ENCODE data around the gene FCHSD1. TPM values are rescaled to one million over a fixed set of nuclear protein-coding genes. Genes with fewer than 3 reads are reported as not detected.

FCHSD1 gene
- total RNA-seq, 1 experiment from 2014 or later: 23.1 TPM

DNA sequence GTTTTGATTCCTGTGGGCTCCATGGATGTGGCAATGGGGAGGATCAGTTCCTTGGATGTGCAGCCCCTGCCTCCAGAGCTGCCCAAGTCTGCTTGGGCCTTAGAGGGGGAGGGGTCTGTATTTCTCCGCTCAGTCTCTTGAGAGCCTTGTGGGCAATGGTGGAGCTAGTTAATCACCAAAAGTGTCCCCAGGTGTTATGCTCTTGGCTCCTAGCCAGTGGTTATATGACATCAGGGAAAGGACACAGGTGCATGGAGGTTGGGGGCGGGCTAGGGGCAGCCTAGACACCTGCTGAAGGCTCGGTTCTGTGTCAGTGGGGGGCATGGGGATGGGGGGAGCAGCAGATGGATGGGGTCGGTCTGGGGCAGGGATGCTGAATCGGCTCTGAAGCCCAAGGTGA lies 43.3 kb upstream of the FCHSD1 start:
- Histone ChIP-seq H4K91ac (ENCODE audit: insufficient read length, low read depth, low read length) (no peak overlapping the region), H3K18ac (ENCODE audit: insufficient read length, low read depth, low read length) (no peak overlapping the region), H3K9me3 (ENCODE audit: control insufficient read depth, low read depth, low read length) (no peaks in the 10 kb centered on the region), H2AK5ac (ENCODE audit: insufficient read length, low read length) (no peak overlapping the region), H2BK15ac (ENCODE audit: low read depth, low read length) (no peak overlapping the region), H3K14ac (ENCODE audit: insufficient read depth, low read length) (no peak overlapping the region), H4K5ac (ENCODE audit: insufficient read length, low read depth, low read length) (no peak overlapping the region), H2BK120ac (ENCODE audit: low read depth, low read length, poor library complexity, severe bottlenecking) (no peak overlapping the region), H3K56ac (ENCODE audit: insufficient read length, low read depth, low read length) (no peak overlapping the region), H4K8ac (replicated peaks; ENCODE audit: insufficient read length, low read depth, low read length) (no peak overlapping the region), H2BK20ac (ENCODE audit: low read depth, low read length, poor library complexity, severe bottlenecking) (no peak overlapping the region), H3K4me1 (ENCODE audit: insufficient read depth, low read length) (peaks cover 4% of the 10 kb centered on the region; the same call in 1 of the 2 replicates), H3K27ac (ENCODE audit: insufficient read length, low read depth, low read length) (no peak overlapping the region), H3K9ac (ENCODE audit: extremely low read depth, insufficient read length, low read length) (no peak overlapping the region), H3K27me3 (ENCODE audit: insufficient read depth, low read length) (no peaks in the 10 kb centered on the region), H3K4ac (ENCODE audit: low read depth, low read length) (no peak overlapping the region), H3K23ac (ENCODE audit: insufficient read length, low read depth, low read length) (no peak overlapping the region), H2AFZ (ENCODE audit: low read length) (no peak overlapping the region), H3K4me2 (ENCODE audit: insufficient read depth, insufficient read length, low read length) (no peak overlapping the region), H3K79me2 (ENCODE audit: insufficient read depth, low read length) (no peaks in the 10 kb centered on the region), H3K23me2 (ENCODE audit: insufficient read length, low read depth, low read length, poor library complexity, severe bottlenecking) (no peaks in the 10 kb centered on the region), H3K79me1 (ENCODE audit: insufficient read depth, low read depth, low read length, poor library complexity, severe bottlenecking) (no peaks in the 10 kb centered on the region), H2BK12ac (ENCODE audit: insufficient read length, low read depth, low read length) (no peak overlapping the region), H4K20me1 (ENCODE audit: control insufficient read depth, insufficient read depth, insufficient read length) (no peaks in the 10 kb centered on the region), H2BK5ac (ENCODE audit: insufficient read length, low read length) (no peak overlapping the region), H3T11ph (ENCODE audit: low read length) (no peak overlapping the region)
- no peak overlapping the region for H3K4me3 Mint-ChIP-seq
- no peak for DNase-seq
- H3K27me3 Mint-ChIP-seq (ENCODE audit: low read depth): peaks cover 39% of the 10 kb centered on the region
- no peak overlapping the region for H3K27ac Mint-ChIP-seq
- no CpG with 5 or more reads among the region's 5 CpGs for WGBS (ENCODE audit: extremely low coverage, insufficient read length, low lambda C conversion rate)
- peaks cover 23 to 31% of the 10 kb centered on the region in 2 experiments for H3K4me1 Mint-ChIP-seq
- TF ChIP-seq, protein P1, sequence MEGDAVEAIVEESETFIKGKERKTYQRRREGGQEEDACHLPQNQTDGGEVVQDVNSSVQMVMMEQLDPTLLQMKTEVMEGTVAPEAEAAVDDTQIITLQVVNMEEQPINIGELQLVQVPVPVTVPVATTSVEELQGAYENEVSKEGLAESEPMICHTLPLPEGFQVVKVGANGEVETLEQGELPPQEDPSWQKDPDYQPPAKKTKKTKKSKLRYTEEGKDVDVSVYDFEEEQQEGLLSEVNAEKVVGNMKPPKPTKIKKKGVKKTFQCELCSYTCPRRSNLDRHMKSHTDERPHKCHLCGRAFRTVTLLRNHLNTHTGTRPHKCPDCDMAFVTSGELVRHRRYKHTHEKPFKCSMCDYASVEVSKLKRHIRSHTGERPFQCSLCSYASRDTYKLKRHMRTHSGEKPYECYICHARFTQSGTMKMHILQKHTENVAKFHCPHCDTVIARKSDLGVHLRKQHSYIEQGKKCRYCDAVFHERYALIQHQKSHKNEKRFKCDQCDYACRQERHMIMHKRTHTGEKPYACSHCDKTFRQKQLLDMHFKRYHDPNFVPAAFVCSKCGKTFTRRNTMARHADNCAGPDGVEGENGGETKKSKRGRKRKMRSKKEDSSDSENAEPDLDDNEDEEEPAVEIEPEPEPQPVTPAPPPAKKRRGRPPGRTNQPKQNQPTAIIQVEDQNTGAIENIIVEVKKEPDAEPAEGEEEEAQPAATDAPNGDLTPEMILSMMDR (conservative IDR thresholded peaks at IDR 0.05): no peak
- no peaks in the 10 kb centered on the region for H3K9me3 Mint-ChIP-seq
- H3K36me3 Mint-ChIP-seq (ENCODE audit: insufficient read depth in 1 of 3, low read depth in 3 of 3): no peaks in the 10 kb centered on the region
